ENCODE measurements around the gene CADM2.

DNA sequence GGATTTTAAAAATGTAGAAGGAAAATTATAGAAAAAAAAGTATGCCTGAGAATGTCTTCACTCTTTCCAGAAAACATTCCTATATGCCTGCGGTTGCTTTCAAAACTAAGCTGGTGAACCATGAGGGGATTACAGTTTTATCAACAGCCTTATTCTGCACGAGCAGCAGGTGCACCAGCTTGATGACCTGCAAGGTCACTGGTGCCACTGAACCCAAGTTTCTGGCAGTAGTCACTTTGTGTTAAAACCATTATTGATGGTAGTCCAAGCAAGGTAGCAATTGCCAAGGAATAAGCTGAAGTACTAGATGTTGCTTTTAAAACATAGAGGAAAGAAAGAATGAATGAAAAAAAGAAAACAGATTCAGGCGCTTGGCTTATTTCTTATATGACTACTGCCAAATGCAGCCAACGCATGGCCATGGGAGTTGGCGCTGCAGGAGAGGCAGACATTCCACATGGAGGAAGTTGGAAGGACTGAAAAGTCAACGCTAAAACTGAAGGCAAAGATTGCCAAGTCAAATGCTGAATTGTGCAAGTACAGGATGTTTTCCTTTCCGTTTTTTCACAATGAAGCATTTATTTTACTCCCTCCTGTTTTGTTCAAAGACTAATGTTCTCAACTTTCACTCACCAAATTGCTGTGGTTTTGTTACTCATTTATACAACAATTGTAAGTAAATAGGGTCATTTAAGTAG is 601.4 kb downstream of the CADM2 start:
- TF ChIP-seq EZH2phosphoT487 (IDR thresholded peaks at IDR 0.05; ENCODE audit: borderline replicate concordance, low read length): no peak
- TF ChIP-seq, protein P1, sequence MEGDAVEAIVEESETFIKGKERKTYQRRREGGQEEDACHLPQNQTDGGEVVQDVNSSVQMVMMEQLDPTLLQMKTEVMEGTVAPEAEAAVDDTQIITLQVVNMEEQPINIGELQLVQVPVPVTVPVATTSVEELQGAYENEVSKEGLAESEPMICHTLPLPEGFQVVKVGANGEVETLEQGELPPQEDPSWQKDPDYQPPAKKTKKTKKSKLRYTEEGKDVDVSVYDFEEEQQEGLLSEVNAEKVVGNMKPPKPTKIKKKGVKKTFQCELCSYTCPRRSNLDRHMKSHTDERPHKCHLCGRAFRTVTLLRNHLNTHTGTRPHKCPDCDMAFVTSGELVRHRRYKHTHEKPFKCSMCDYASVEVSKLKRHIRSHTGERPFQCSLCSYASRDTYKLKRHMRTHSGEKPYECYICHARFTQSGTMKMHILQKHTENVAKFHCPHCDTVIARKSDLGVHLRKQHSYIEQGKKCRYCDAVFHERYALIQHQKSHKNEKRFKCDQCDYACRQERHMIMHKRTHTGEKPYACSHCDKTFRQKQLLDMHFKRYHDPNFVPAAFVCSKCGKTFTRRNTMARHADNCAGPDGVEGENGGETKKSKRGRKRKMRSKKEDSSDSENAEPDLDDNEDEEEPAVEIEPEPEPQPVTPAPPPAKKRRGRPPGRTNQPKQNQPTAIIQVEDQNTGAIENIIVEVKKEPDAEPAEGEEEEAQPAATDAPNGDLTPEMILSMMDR (conservative IDR thresholded peaks at IDR 0.05; ENCODE audit: low read depth, low read length): no peak
